ENCODE data around the gene CHST8. TPM values are rescaled to one million over a fixed set of nuclear protein-coding genes. Genes with fewer than 3 reads are reported as not detected.

CHST8 gene
- total and polyA plus RNA-seq, 5 donors from 2014 or later: 0.27 TPM; not detected in 4

DNA sequence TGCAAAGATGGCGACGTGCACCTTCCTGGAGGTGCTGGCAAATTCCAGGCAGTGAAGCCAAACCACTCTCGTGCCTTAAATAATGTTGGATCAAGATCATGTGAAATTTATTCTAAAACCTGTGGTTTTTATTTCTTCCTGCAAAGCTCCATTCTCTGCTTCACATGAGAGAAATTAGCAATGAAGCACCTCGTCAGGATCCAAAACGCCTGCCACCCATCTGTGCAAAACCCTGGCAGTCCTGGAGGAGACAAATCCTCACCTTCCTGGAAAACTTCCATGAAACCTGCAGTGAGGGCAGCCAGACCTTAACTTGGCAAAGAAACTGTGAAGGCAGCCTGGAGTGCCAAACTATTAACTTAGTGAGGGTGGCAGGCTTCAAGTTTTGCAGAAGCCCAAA is 47.6 kb downstream of the CHST8 start:
- H3K27ac ChIP-seq (ENCODE audit: insufficient read depth, low read length, poor library complexity, severe bottlenecking): no peak overlapping the region
- Mint-ChIP-seq H3K4me1 (no peaks in the 10 kb centered on the region), H3K27ac (no peak overlapping the region), H3K36me3 (no peaks in the 10 kb centered on the region), H3K9me3 (peaks cover 0 to 2% (median 0%) of the 10 kb centered on the region in 7 donors), H3K4me3 (no peak overlapping the region), H3K27me3 (peaks cover 13% of the 10 kb centered on the region)
- H3K9me3 ChIP-seq (ENCODE audit: control insufficient read depth in 2 of 2, low read length in 2 of 2): no peaks in the 10 kb centered on the region
- no peaks in the 10 kb centered on the region for H3K4me1 ChIP-seq (ENCODE audit: control insufficient read depth, insufficient read depth, low read length, poor library complexity, severe bottlenecking)
- H3K36me3 ChIP-seq (ENCODE audit: control insufficient read depth, insufficient read depth, low read length): no peaks in the 10 kb centered on the region
- ATAC-seq (ENCODE audit: low read depth in 2 of 2): no peak
- H3K27me3 ChIP-seq (ENCODE audit: control insufficient read depth, insufficient read depth, low read length): no peaks in the 10 kb centered on the region
- H3K4me3 ChIP-seq (ENCODE audit: low read depth, low read length): no peak overlapping the region
- DNase-seq: no peak

DNA sequence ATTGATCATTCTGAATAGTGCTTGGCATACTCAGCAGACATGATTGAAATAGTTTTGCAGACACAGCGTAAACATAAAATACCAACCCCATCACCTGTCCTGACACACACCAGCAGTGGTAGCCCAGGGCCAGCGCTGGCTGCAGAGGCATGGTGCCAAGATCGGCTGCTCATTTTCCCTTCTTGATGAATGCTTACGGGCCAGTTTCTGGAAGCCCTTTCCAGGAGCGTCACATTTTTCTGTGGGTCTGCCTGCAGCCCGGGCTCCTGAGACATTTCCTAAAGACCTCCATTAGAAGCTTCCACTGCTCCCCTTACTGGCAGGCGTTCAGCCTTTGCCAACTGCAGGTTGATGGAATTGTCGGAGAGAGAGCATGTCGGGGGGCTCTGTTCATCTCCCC is 48.6 kb downstream of the CHST8 start:
- no peaks in the 10 kb centered on the region for H3K27me3 ChIP-seq (ENCODE audit: control insufficient read depth, insufficient read depth, low read length)
- peaks cover 4% of the 10 kb centered on the region for H3K27me3 Mint-ChIP-seq
- H3K9me3 Mint-ChIP-seq: peaks cover 0 to 2% (median 0%) of the 10 kb centered on the region in 7 donors
- H3K4me3 ChIP-seq (ENCODE audit: low read depth, low read length): no peak overlapping the region
- H3K4me1 Mint-ChIP-seq: no peaks in the 10 kb centered on the region
- DNase-seq (no peak), ATAC-seq (ENCODE audit: low read depth in 2 of 2) (no peak)
- no peaks in the 10 kb centered on the region for H3K4me1 ChIP-seq (ENCODE audit: control insufficient read depth, insufficient read depth, low read length, poor library complexity, severe bottlenecking)
- H3K4me3 Mint-ChIP-seq: no peak overlapping the region
- H3K27ac Mint-ChIP-seq: no peak overlapping the region
- H3K36me3 ChIP-seq (ENCODE audit: control insufficient read depth, insufficient read depth, low read length): no peaks in the 10 kb centered on the region
- no peak overlapping the region for H3K27ac ChIP-seq (ENCODE audit: insufficient read depth, low read length, poor library complexity, severe bottlenecking)
- no peaks in the 10 kb centered on the region for H3K9me3 ChIP-seq (ENCODE audit: control insufficient read depth in 2 of 2, low read length in 2 of 2)
- H3K36me3 Mint-ChIP-seq: no peaks in the 10 kb centered on the region

GRCh38 chr19:33671211-33671610 is 49.5 kb downstream of the CHST8 start:
- no peaks in the 10 kb centered on the region for H3K27me3 ChIP-seq (ENCODE audit: control insufficient read depth, insufficient read depth, low read length)
- no peaks in the 10 kb centered on the region for H3K4me1 Mint-ChIP-seq
- H3K36me3 Mint-ChIP-seq: no peaks in the 10 kb centered on the region
- no peaks in the 10 kb centered on the region for H3K9me3 ChIP-seq (ENCODE audit: control insufficient read depth in 2 of 2, low read length in 2 of 2)
- no peak overlapping the region for H3K27ac ChIP-seq (ENCODE audit: insufficient read depth, low read length, poor library complexity, severe bottlenecking)
- peaks cover 0 to 2% (median 0%) of the 10 kb centered on the region in 7 donors for H3K9me3 Mint-ChIP-seq
- H3K4me1 ChIP-seq (ENCODE audit: control insufficient read depth, insufficient read depth, low read length, poor library complexity, severe bottlenecking): no peaks in the 10 kb centered on the region
- ATAC-seq (ENCODE audit: low read depth in 2 of 2) (no peak), DNase-seq (no peak)
- H3K36me3 ChIP-seq (ENCODE audit: control insufficient read depth, insufficient read depth, low read length): no peaks in the 10 kb centered on the region
- H3K27ac Mint-ChIP-seq: no peak overlapping the region
- peaks cover 4% of the 10 kb centered on the region for H3K27me3 Mint-ChIP-seq
- no peak overlapping the region for H3K4me3 ChIP-seq (ENCODE audit: low read depth, low read length)
- H3K4me3 Mint-ChIP-seq: no peak overlapping the region

GRCh38 chr19:33673258-33673875 is 51.6 kb downstream of the CHST8 start:
- no peaks in the 10 kb centered on the region for H3K4me1 ChIP-seq (ENCODE audit: control insufficient read depth, insufficient read depth, low read length, poor library complexity, severe bottlenecking)
- no peaks in the 10 kb centered on the region for H3K27me3 ChIP-seq (ENCODE audit: control insufficient read depth, insufficient read depth, low read length)
- H3K27me3 Mint-ChIP-seq: peaks cover 4% of the 10 kb centered on the region
- H3K27ac Mint-ChIP-seq: no peak overlapping the region
- DNase-seq (no peak), ATAC-seq (ENCODE audit: low read depth in 2 of 2) (no peak)
- no peak overlapping the region for H3K4me3 ChIP-seq (ENCODE audit: low read depth, low read length)
- no peaks in the 10 kb centered on the region for H3K9me3 ChIP-seq (ENCODE audit: control insufficient read depth in 2 of 2, low read length in 2 of 2)
- H3K4me3 Mint-ChIP-seq: no peak overlapping the region
- no peaks in the 10 kb centered on the region for H3K9me3 Mint-ChIP-seq
- no peaks in the 10 kb centered on the region for H3K36me3 ChIP-seq (ENCODE audit: control insufficient read depth, insufficient read depth, low read length)
- H3K4me1 Mint-ChIP-seq: no peaks in the 10 kb centered on the region
- H3K36me3 Mint-ChIP-seq: no peaks in the 10 kb centered on the region
- H3K27ac ChIP-seq (ENCODE audit: insufficient read depth, low read length, poor library complexity, severe bottlenecking): no peak overlapping the region

DNA sequence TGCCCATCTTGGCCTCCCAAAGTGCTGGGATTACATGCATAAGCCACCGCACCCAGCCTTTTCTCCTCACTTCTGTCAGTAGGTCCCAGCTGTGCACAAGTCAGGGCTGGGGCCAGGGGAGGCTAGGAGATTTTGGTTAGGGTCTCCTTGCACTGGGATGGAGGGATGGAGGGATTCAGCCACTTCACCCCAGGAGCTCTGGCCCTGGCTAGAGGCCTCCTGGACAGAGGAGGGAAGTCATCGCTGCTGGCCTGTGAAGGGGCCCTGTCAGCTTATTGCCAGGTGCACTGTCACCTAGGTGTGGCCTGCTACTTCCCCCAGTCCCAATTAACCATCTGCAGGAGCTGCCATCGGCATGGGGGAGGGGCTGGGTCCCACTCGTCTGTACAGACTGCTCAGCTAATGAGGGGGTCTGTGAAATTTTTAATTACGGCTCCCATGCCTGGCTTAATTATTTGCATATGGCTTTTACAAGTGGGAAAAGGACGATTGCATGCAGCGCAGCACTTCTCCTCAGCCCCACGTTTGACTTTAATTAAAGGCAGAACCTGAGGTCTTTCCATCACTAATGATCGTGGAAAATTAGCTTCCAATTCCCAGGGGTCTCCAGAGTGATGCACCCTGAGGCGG is 52.4 kb downstream of the CHST8 start:
- ATAC-seq (ENCODE audit: low read depth in 2 of 2) (no peak), DNase-seq (no peak)
- no peaks in the 10 kb centered on the region for H3K36me3 ChIP-seq (ENCODE audit: control insufficient read depth, insufficient read depth, low read length)
- no peaks in the 10 kb centered on the region for H3K9me3 ChIP-seq (ENCODE audit: control insufficient read depth in 2 of 2, low read length in 2 of 2)
- H3K27ac ChIP-seq (ENCODE audit: insufficient read depth, low read length, poor library complexity, severe bottlenecking): no peak overlapping the region
- H3K4me1 Mint-ChIP-seq: no peaks in the 10 kb centered on the region
- no peak overlapping the region for H3K4me3 ChIP-seq (ENCODE audit: low read depth, low read length)
- no peaks in the 10 kb centered on the region for H3K4me1 ChIP-seq (ENCODE audit: control insufficient read depth, insufficient read depth, low read length, poor library complexity, severe bottlenecking)
- H3K36me3 Mint-ChIP-seq: no peaks in the 10 kb centered on the region
- H3K27me3 ChIP-seq (ENCODE audit: control insufficient read depth, insufficient read depth, low read length): no peaks in the 10 kb centered on the region
- no peak overlapping the region for H3K4me3 Mint-ChIP-seq
- no peaks in the 10 kb centered on the region for H3K9me3 Mint-ChIP-seq
- H3K27ac Mint-ChIP-seq: no peak overlapping the region
- H3K27me3 Mint-ChIP-seq: peaks cover 4% of the 10 kb centered on the region

- DNase-seq (no peak), ATAC-seq (ENCODE audit: low read depth in 2 of 2) (no peak)
- Mint-ChIP-seq H3K4me1 (no peaks in the 10 kb centered on the region), H3K9me3 (no peaks in the 10 kb centered on the region), H3K36me3 (no peaks in the 10 kb centered on the region), H3K27ac (no peak overlapping the region), H3K4me3 (no peak overlapping the region), H3K27me3 (peaks cover 4% of the 10 kb centered on the region)
- no peaks in the 10 kb centered on the region for H3K36me3 ChIP-seq (ENCODE audit: control insufficient read depth, insufficient read depth, low read length)
- H3K27ac ChIP-seq (ENCODE audit: insufficient read depth, low read length, poor library complexity, severe bottlenecking): no peak overlapping the region
- no peak overlapping the region for H3K4me3 ChIP-seq (ENCODE audit: low read depth, low read length)
- no peaks in the 10 kb centered on the region for H3K9me3 ChIP-seq (ENCODE audit: control insufficient read depth in 2 of 2, low read length in 2 of 2)
- no peaks in the 10 kb centered on the region for H3K4me1 ChIP-seq (ENCODE audit: control insufficient read depth, insufficient read depth, low read length, poor library complexity, severe bottlenecking)
- H3K27me3 ChIP-seq (ENCODE audit: control insufficient read depth, insufficient read depth, low read length): no peaks in the 10 kb centered on the region
Measured at GRCh38 chr19:33674626-33675367, 53.0 kb downstream of the CHST8 start.

- no peaks in the 10 kb centered on the region for H3K27me3 ChIP-seq (ENCODE audit: control insufficient read depth, insufficient read depth, low read length)
- Mint-ChIP-seq H3K9me3 (no peaks in the 10 kb centered on the region), H3K4me3 (no peak overlapping the region), H3K4me1 (no peaks in the 10 kb centered on the region), H3K27me3 (peaks cover 4% of the 10 kb centered on the region), H3K27ac (no peak overlapping the region), H3K36me3 (no peaks in the 10 kb centered on the region)
- H3K4me1 ChIP-seq (ENCODE audit: control insufficient read depth, insufficient read depth, low read length, poor library complexity, severe bottlenecking): no peaks in the 10 kb centered on the region
- no peaks in the 10 kb centered on the region for H3K9me3 ChIP-seq (ENCODE audit: control insufficient read depth in 2 of 2, low read length in 2 of 2)
- no peak overlapping the region for H3K27ac ChIP-seq (ENCODE audit: insufficient read depth, low read length, poor library complexity, severe bottlenecking)
- no peaks in the 10 kb centered on the region for H3K36me3 ChIP-seq (ENCODE audit: control insufficient read depth, insufficient read depth, low read length)
- H3K4me3 ChIP-seq (ENCODE audit: low read depth, low read length): no peak overlapping the region
- no peak for DNase-seq
- ATAC-seq (ENCODE audit: low read depth in 2 of 2): no peak
Measured at GRCh38 chr19:33675501-33676124, 53.9 kb downstream of the CHST8 start.

Data from CD4-positive, CD25-positive, alpha-beta regulatory T cell (primary cell).